CD8-positive, alpha-beta memory T cell (primary cell): Measurements from ENCODE around the gene GINS1. TPM values are rescaled to one million over a fixed set of nuclear protein-coding genes. Genes with fewer than 3 reads are reported as not detected.
A peak's percentile ranks its signal among the peaks of the same experiment; 100 is the strongest.

Experiments
- CTCF ChIA-PET: fragments of 350-600 bp; sonication (Branson Sonifier 250); formaldehyde crosslinking; loops from one replicate; lab custom pipeline; 2021; ENCODE audit warnings: antibody characterized with exemption; lab: Charles Lee
- POLR2A ChIA-PET: fragments of 350-600 bp; sonication (Branson Sonifier 250); formaldehyde crosslinking; loops from one replicate; lab custom pipeline; 2021; ENCODE audit warnings: antibody characterized with exemption; lab: Charles Lee
- DNase-seq, 5 donors: peaks; one replicate each; pipeline versions ENCODE4 v3.0.0 to v3.0.0-alpha.2; 2020 to 2022; ENCODE audit warnings: mixed read lengths in 1 of 5
- H3K27ac ChIP-seq: one replicate; pipeline ENCODE4 v1.7.0; 2013; ENCODE audit warnings: low read depth, mild to moderate bottlenecking, low read length, moderate library complexity
- H3K27me3 ChIP-seq: 2 replicates; pipeline ENCODE4 v1.7.0; 2013; ENCODE audit warnings: low read length, mild to moderate bottlenecking; ENCODE audit not compliant: insufficient read depth, poor library complexity, severe bottlenecking
- H3K36me3 ChIP-seq: 2 replicates; pipeline ENCODE4 v1.7.0; 2013; ENCODE audit warnings: mild to moderate bottlenecking, low read length, moderate library complexity; ENCODE audit not compliant: insufficient read depth
- H3K4me1 ChIP-seq: 2 replicates; pipeline ENCODE4 v1.7.0; 2013; ENCODE audit warnings: mild to moderate bottlenecking, low read length, moderate library complexity; ENCODE audit not compliant: insufficient read depth
- H3K4me3 ChIP-seq: 2 replicates; pipeline ENCODE4 v1.7.0; 2013; ENCODE audit warnings: mild to moderate bottlenecking, low read length
- H3K9me3 ChIP-seq: 2 replicates; pipeline ENCODE4 v1.7.0; 2013; ENCODE audit warnings: mild to moderate bottlenecking, low read length
- H3K27ac Mint-ChIP-seq, 8 donors: one replicate each; pipeline ENCODE4 v1.8.0; 2020 to 2021; ENCODE audit warnings: mixed read lengths in 8 of 8, mild to moderate bottlenecking in 6 of 8, inconsistent platforms in 3 of 8, moderate library complexity in 3 of 8
- H3K27me3 Mint-ChIP-seq, 2 donors: one replicate each; pipeline ENCODE4 v1.8.0; 2020 to 2021; ENCODE audit warnings: mixed read lengths in 2 of 2, mild to moderate bottlenecking in 1 of 2, moderate library complexity in 1 of 2
- H3K36me3 Mint-ChIP-seq, 3 donors: one replicate each; pipeline ENCODE4 v1.8.0; 2020 to 2021; ENCODE audit warnings: mixed read lengths in 3 of 3, inconsistent platforms in 1 of 3, mild to moderate bottlenecking in 1 of 3
- H3K4me1 Mint-ChIP-seq, 3 donors: one replicate each; pipeline ENCODE4 v1.8.0; 2020 to 2021; ENCODE audit warnings: mixed read lengths in 3 of 3, inconsistent platforms in 1 of 3, mild to moderate bottlenecking in 1 of 3
- H3K4me3 Mint-ChIP-seq, 7 donors: one replicate each; pipeline ENCODE4 v1.8.0; 2020 to 2021; ENCODE audit warnings: mixed read lengths in 7 of 7, mild to moderate bottlenecking in 6 of 7, moderate library complexity in 4 of 7, inconsistent platforms in 2 of 7
- H3K9me3 Mint-ChIP-seq, 5 donors: one replicate each; pipeline ENCODE4 v1.8.0; 2020 to 2022; ENCODE audit warnings: mixed read lengths in 5 of 5, mild to moderate bottlenecking in 3 of 5, moderate library complexity in 2 of 5, inconsistent platforms in 1 of 5
- polyA plus RNA-seq: library from polyadenylated mRNA; unstranded; fragments of 300-500 nt; fragmentation: Illumina TruSeq; gene quantifications from one replicate; pipeline ENCODE4 v1.2.3, GENCODE V29; 2021
- total RNA-seq, 2 experiments: library from RNA; stranded (reverse); gene quantifications; one replicate each; pipeline ENCODE4 v1.2.3, GENCODE V29; 2021

GINS1 gene
- total and polyA plus RNA-seq, 3 experiments from 2014 or later = 0.74 to 31.2 (median 26.0) TPM

DNA sequence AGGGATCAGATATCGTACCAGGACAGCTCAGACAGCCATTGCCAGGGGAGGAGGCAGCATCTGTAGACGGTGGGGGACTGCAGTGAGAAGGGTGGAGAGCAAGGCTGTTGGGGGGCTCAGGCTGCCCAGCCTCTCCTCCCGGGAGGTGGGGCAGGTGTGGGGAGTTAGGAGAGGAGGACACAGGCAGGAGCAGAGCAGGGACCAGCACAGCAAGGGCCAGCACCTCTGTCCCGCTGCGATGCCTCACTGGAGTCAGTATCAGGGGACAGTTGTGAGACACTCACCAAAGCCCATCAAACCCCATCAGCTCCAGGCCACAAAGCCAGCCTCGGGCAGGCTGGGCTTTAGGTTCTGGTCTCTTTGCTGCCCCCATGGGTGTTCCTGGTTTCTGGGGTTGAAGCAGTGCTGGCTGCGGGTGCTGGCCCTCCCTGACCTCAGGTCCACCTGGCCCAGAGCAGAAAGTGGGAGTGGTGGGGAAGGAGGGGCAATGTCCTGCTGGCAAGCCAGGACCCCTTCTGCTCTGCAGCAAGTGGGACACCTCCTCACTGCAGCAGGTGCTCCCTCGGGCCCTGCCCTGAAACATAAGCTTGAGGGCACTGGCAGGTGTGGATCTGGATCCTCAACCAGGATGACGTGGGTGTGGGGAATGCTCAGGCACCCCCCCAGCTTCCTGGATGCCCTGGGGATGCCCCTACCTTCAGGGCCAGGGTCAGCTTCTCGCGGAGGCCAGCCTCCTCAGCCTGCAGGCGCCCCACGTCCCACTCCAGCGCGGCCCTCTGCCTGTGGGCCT is 83.4 kb downstream of the GINS1 start:
- Mint-ChIP-seq H3K9me3 (no peaks in the 10 kb centered on the region), H3K4me1 (peaks cover 5 to 10% (median 8%) of the 10 kb centered on the region in 3 donors), H3K27ac (peak overlapping the region in 1 of 8 donors; percentile 31), H3K36me3 (no peaks in the 10 kb centered on the region), H3K27me3 (no peaks in the 10 kb centered on the region), H3K4me3 (no peak overlapping the region)
- Histone ChIP-seq H3K4me1 (peaks cover 9% of the 10 kb centered on the region), H3K27ac (no peak overlapping the region), H3K9me3 (no peaks in the 10 kb centered on the region), H3K27me3 (no peaks in the 10 kb centered on the region), H3K4me3 (no peak overlapping the region), H3K36me3 (no peaks in the 10 kb centered on the region)
- no peak for DNase-seq
- CTCF ChIA-PET = no interaction called here
- POLR2A ChIA-PET = no interaction called here

DNA sequence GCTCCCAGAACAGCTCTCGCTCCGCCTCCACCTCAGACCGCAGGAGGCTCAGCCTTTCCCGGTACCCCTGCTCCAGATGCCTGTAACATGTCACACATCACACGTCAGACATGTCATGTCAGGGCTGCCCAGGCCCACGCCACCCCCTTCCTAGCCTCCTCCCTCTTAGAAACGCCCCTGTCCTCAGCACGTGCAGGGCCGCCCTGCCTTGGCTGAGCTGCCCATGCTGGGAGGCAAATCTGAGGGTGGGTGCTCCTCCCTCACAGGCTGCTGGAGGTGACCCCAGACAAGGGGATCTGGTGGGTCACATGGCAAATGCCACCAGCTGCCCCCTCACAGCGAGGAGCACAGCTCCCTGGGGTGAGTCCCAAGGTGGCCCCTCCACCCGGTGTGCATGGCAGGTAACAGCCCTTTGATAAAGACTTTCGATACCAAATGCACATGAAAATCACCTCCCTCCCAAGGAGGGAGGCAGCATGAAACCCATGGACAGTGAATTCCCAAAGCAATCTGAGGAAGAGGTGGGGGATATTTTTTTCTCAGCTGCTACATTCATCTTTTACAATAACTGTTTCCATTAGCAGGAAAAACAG is 84.1 kb downstream of the GINS1 start:
- Mint-ChIP-seq H3K9me3 (no peaks in the 10 kb centered on the region), H3K4me3 (no peak overlapping the region), H3K27ac (no peak overlapping the region), H3K27me3 (no peaks in the 10 kb centered on the region), H3K4me1 (peaks cover under 1 to 4% (median under 1%) of the 10 kb centered on the region in 3 donors), H3K36me3 (no peaks in the 10 kb centered on the region)
- Histone ChIP-seq H3K27me3 (no peaks in the 10 kb centered on the region), H3K27ac (no peak overlapping the region), H3K4me1 (peaks cover 3% of the 10 kb centered on the region), H3K9me3 (no peaks in the 10 kb centered on the region), H3K4me3 (no peak overlapping the region), H3K36me3 (no peaks in the 10 kb centered on the region)
- ChIA-PET CTCF (no interaction called here), POLR2A (no interaction called here)
- no peak for DNase-seq

- no peaks in the 10 kb centered on the region for H3K9me3 ChIP-seq
- Mint-ChIP-seq H3K36me3 (no peaks in the 10 kb centered on the region), H3K27ac (no peak overlapping the region), H3K27me3 (no peaks in the 10 kb centered on the region), H3K4me3 (no peak overlapping the region), H3K4me1 (no peaks in the 10 kb centered on the region), H3K9me3 (no peaks in the 10 kb centered on the region)
- H3K4me3 ChIP-seq = no peak overlapping the region
- ChIA-PET POLR2A (no interaction called here), CTCF (no interaction called here)
- H3K27me3 ChIP-seq = no peaks in the 10 kb centered on the region
- H3K36me3 ChIP-seq = no peaks in the 10 kb centered on the region
- no peak for DNase-seq
- H3K27ac ChIP-seq = no peak overlapping the region
- H3K4me1 ChIP-seq = no peaks in the 10 kb centered on the region
These were observed 85.7 kb downstream of the GINS1 start for GRCh38 chr20:25493137-25493536.

GRCh38 chr20:25493748-25494505 is 86.5 kb downstream of the GINS1 start:
- POLR2A ChIA-PET = no interaction called here
- Histone ChIP-seq H3K9me3 (no peaks in the 10 kb centered on the region), H3K27ac (no peak overlapping the region), H3K36me3 (no peaks in the 10 kb centered on the region), H3K4me3 (no peak overlapping the region), H3K4me1 (no peaks in the 10 kb centered on the region), H3K27me3 (no peaks in the 10 kb centered on the region)
- no peaks in the 10 kb centered on the region for H3K4me1 Mint-ChIP-seq
- no peak overlapping the region for H3K4me3 Mint-ChIP-seq
- CTCF ChIA-PET = no interaction called here
- no peaks in the 10 kb centered on the region for H3K9me3 Mint-ChIP-seq
- no peaks in the 10 kb centered on the region for H3K27me3 Mint-ChIP-seq
- no peak overlapping the region for H3K27ac Mint-ChIP-seq
- no peaks in the 10 kb centered on the region for H3K36me3 Mint-ChIP-seq
- DNase-seq = no peak

- Histone ChIP-seq H3K27me3 (no peaks in the 10 kb centered on the region), H3K4me1 (no peaks in the 10 kb centered on the region), H3K36me3 (no peaks in the 10 kb centered on the region), H3K27ac (no peak overlapping the region), H3K9me3 (no peaks in the 10 kb centered on the region), H3K4me3 (no peak overlapping the region)
- Mint-ChIP-seq H3K4me1 (no peaks in the 10 kb centered on the region), H3K9me3 (no peaks in the 10 kb centered on the region), H3K27me3 (no peaks in the 10 kb centered on the region), H3K4me3 (no peak overlapping the region), H3K36me3 (no peaks in the 10 kb centered on the region), H3K27ac (no peak overlapping the region)
- no peak for DNase-seq
- CTCF ChIA-PET = no interaction called here
- POLR2A ChIA-PET = no interaction called here
These were observed 87.2 kb downstream of the GINS1 start for GRCh38 chr20:25494506-25495188.

GRCh38 chr20:25495189-25495824 is 87.8 kb downstream of the GINS1 start:
- CTCF ChIA-PET = no interaction called here
- Mint-ChIP-seq H3K27ac (no peak overlapping the region), H3K4me3 (no peak overlapping the region), H3K36me3 (no peaks in the 10 kb centered on the region), H3K9me3 (no peaks in the 10 kb centered on the region), H3K4me1 (no peaks in the 10 kb centered on the region), H3K27me3 (no peaks in the 10 kb centered on the region)
- Histone ChIP-seq H3K4me3 (no peak overlapping the region), H3K27me3 (no peaks in the 10 kb centered on the region), H3K4me1 (no peaks in the 10 kb centered on the region), H3K27ac (no peak overlapping the region), H3K9me3 (no peaks in the 10 kb centered on the region), H3K36me3 (no peaks in the 10 kb centered on the region)
- POLR2A ChIA-PET = no interaction called here
- no peak for DNase-seq

DNA sequence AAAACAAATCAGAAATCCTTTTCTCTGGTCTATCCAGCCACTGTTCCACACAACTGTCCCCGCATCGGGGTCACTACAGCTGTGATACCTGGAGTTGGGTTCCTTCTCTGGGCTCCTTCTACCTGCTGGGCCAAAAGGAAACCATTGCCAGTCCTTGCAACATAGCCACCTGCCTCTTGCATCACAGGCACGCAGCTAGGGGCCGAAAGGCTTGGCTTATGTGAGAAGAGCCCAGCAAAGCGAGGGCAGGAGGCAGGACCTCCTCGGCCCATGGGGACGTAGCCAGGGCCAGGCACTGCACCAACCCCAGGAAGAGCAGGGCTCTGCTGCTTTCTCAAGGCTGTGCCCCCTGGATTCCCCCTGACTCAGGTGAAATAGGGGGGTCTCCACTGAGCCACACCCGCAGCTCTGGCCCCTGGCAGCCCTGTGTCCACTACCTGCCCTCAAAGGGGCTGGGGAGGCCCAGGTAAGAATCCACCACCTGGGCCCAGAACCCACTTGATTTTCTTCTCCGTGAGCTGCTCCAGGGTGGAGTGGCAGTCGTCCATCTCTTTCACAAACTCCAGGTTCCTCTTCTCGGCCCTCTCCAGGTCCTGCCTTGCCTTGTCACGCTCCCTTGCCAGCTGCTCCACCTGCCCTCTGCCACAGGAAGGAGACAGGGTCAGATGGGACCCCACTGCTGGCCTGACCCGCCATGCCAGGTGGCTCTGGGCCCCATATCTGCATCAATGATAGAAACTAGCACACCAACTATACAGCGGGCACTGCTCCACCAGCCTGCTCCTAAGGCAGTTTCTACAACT is 88.9 kb downstream of the GINS1 start:
- ChIA-PET CTCF (no interaction called here), POLR2A (no interaction called here)
- no peak overlapping the region for H3K4me3 Mint-ChIP-seq
- Histone ChIP-seq H3K27ac (no peak overlapping the region), H3K27me3 (no peaks in the 10 kb centered on the region), H3K9me3 (no peaks in the 10 kb centered on the region), H3K36me3 (no peaks in the 10 kb centered on the region), H3K4me1 (no peaks in the 10 kb centered on the region), H3K4me3 (no peak overlapping the region)
- H3K27ac Mint-ChIP-seq = no peak overlapping the region
- peaks cover 0 to 2% of the 10 kb centered on the region in 2 donors for H3K27me3 Mint-ChIP-seq
- H3K36me3 Mint-ChIP-seq = no peaks in the 10 kb centered on the region
- no peaks in the 10 kb centered on the region for H3K4me1 Mint-ChIP-seq
- no peaks in the 10 kb centered on the region for H3K9me3 Mint-ChIP-seq
- DNase-seq = no peak
